Amniotic epithelial cell (primary cell): ENCODE results near the gene TBL2.
"Not testable (repeated sequence)": the region's sequence is repeated elsewhere in the genome, so short reads cannot be mapped to it uniquely, and the experiment has no call there.

ENCODE experiments used
- DNase-seq: peaks from one replicate; pipeline ENCODE4 v3.0.0-alpha.2; 2010; ENCODE audit warnings: low read depth

Gene TBL2

DNA sequence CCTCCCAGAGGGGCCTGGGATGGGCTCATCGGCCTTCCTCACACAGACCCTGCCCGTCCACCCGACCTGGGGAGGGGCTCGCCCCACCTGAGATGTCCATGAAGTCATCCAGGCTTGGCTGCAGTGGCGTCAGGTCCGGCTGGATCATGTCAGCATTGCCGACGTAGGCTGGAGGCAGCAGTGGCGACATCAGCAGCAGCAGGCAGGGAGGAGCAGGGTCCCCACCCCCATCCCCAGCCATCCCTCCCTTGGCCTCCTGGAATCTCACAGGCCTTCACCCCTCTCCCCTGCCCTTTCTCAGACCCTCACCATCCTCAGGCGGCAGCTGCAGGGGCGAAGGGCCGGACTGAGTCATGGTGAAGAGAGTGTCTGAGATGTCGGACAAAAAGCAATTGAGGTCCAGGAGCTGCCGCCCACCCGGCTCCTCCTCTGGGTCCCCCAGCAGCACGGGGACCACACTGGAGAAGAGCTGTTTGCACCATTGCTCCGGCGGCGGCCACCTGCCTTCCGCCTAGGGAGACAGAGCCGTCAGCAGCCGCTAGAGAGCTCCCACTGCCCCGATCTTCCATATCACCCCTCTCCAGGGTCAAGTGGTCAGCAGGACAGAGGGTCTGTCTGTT lies 27.3 kb upstream of the TBL2 start:
- no peak for DNase-seq

DNA sequence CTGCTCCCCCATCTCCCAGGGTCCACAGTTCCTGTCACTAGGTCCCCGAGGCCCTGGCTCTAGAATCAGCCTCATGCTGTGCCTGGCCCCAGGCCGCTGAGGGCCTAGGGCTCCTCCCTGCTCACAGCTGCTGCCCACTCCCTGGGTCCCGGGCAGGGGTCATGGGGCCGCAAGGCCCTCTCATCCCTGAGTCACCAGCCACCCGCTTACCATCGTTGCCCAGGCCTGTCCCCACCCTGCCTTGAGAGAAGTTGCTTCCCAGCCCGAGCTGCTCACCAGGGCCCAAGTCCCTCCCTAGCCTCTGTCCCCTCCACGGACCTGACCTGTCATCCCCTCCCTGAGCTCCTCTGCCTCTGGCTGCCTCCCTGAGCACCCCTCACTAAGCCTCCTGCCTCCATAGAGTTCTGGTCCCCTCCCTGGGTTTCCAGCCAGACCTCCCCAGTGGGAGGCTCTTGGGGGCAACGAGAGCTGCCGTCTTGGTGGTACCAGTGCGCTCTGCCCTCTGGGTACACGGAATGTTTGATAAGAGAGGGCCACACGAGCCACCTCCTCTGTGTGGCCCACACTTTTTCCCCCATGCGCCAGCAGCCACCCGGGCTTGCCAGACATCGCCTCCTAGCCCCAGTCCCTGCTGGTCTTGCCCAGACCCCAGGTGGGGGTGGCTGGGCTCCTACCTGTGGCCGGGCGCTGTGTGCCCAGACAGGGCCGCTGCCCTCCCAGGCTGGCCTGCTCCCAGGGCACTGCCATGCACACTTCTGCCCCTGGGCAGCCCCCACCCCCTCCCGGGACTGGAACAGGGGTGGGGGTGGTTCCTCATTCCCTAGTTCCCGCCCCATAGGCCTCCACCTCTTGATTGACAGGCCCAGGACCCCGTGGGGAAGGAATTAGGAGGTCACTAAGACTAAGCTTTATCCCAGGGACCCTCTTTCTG lies 24.6 kb upstream of the TBL2 start:
- no peak for DNase-seq

DNA sequence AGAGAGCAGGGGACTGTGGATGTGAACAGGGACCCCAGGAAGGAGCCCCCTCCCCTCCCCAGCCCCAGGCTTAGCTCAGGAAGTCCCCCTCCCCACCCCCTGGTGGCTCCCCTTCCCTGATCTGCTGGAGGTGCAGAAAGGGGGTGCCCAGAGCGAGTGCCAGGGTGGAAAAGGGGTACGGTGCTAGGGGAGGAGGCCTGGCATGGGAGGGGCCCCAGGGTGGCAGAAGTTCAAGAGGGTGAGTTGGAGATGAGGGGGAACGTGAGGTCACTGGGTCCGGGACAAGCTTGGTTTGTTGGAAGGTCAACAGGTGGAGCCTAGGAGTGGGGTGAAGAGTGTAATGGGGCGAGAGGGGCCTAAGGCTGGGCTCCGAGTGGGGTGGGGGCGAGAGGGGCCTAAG lies 21.5 kb upstream of the TBL2 start:
- no peak for DNase-seq

- DNase-seq: no peak
Observed at GRCh38 chr7:73599151-73599882, 20.9 kb upstream of the TBL2 start.

GRCh38 chr7:73597978-73598782 lies 19.8 kb upstream of the TBL2 start:
- no peak for DNase-seq

GRCh38 chr7:73596191-73597065 lies 18.0 kb upstream of the TBL2 start:
- no peak for DNase-seq

- no peak for DNase-seq
Observed at GRCh38 chr7:73595358-73595757, 17.0 kb upstream of the TBL2 start.

GRCh38 chr7:73593207-73594045 lies 15.0 kb upstream of the TBL2 start:
- no peak for DNase-seq

DNA sequence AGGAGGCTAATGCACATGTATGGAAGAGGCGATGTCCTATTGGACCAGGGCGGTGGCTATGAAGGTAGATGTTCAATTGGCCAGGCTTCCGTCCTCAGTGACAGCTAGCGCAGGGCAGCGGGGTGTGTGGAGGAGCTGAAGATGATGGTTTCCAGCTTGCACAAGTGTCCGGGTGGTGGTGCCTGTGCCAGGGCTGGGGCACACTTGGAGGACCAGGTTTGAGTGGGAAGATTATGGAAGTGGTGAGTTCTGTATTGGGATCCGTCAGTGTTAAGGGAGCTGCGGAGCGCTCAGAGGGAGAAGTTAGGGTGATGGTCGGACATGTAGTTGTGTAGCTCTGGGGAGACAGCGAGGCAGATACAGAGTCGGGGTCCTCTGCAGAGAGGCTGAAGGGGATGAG lies 8.5 kb upstream of the TBL2 start:
- DNase-seq: no peak

DNA sequence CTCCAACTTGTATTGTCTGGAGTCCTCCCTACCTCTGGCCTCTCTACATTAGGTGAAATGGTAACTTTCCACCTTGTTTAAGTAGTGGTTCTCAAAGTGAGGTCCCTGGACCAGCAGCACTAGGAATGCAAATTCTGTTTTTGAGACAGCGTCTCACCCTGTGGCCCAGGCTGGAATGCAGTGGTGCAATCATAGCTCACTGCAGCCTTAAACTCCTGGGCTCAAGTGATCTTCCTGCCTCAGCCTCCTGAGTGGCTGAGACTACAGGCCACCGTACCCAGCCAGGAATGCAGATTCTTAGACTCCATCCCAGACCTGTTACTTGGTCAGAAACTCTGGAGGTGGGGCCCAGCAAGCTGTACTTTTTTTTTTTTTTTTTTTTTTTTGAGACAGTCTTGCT lies 6.8 kb upstream of the TBL2 start:
- peak; percentile 29 for DNase-seq

GRCh38 chr7:73582664-73583202 lies 4.4 kb upstream of the TBL2 start:
- DNase-seq: no peak

DNA sequence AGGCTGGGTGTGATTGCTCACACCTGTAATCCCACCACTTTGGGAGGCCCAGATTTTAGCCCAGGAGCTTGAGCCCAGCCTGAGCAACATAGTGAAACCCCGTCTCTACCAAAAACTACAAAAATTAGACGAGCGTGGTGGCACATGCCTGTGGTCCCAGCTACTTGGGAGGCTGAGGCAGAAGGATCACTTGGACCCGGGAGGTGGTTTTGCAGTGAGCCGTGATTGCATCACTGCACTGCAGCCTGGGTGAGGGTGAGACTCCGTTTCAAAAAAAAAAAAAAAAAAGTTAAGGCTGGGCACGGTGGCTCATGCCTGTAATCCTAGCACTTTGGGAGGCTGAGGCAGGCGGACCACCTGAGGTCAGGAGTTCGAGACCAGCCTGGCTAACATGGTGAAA lies 2.6 kb upstream of the TBL2 start:
- DNase-seq: not testable (repeated sequence)

- no peak for DNase-seq
Observed at GRCh38 chr7:73577627-73578341, 595 bp downstream of the TBL2 start.

DNA sequence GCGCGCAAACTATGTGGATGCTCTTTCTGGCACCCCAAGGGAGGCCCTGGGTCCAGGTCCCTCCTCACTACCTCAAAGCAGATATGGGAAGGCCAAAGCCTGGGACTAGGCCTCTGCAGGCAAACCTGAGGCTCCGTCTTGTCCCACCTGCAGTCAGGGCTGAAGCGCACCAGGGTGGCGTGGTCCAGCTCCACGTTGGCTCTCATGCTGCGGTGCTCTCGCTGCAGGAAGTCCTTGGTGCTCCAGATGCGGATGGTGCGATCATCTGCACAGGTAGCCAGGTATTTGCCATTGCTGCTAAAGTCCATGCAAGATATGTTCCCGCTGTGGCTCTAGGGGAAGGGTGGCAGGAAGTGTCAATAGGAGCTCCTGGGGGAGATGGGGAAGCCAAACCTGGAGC lies 4.6 kb downstream of the TBL2 start:
- DNase-seq: no peak

GRCh38 chr7:73573276-73573675 lies 5.1 kb downstream of the TBL2 start:
- DNase-seq: no peak

- DNase-seq: no peak
Observed at GRCh38 chr7:73572767-73573186, 5.6 kb downstream of the TBL2 start.

DNA sequence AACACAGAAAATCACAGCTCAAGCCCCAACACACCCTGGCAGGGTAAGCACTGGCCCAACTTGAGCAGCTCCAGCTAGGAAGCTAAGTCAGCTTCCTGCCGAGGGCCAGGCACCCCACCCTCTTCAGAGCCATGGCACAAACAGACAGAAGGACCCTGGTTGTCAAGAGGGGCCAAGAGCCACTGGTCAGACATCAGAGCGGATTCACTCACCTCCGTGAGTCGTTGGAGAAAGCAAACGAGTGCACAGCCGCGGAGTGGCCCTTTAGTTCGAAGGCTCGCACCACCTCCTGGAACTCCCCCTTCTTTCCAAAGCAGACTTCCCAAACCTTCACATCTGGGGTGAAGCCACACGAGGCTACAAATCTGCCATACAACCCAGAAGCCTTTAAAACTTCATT lies 7.4 kb downstream of the TBL2 start:
- no peak for DNase-seq

DNA sequence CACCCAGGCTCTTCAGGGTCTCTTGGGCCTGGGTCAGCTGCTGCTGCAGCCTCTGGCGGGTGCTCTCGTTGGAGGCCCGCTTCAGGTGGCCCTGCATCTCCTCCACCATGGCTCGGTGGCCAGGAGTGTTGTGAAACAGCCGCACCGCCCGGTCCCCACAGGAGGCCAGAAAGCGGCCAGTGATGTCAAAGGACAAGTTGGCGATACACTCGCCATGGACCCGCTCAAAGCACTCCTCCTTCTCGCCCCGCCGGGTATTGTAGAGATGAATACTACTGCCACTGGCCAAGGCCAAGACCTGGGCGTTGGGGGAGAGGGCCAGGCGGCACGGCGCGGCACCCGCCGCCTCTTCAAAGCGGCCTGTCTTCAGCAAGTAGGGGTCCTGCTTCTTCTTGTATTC lies 7.9 kb downstream of the TBL2 start:
- DNase-seq: no peak

DNA sequence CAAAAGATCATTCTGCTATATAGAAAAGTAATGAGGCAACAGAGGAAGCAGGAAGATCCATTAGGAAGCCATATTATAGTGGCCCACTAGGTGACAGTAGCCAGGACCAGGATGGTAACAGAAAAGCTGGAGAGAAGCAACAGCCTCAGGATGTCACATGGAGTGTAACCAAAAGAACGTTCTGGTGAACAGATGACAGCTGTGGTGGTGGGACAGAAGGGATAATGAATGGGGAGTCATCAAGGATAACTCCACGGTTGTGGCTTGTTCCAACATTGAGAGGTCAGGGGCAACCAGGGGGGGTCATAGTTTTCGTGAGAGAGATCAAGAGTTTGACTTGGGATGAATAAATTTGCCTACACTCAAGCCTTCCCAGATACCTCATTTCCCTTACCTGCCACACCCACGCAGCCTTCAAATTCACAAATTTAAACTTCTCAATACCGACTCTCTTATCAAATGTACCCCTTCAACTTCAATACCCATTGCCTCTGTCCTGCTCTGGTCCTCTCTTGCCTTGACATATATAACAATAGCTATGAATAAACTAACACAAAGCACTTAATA lies 9.3 kb downstream of the TBL2 start:
- DNase-seq: no peak
